ENCODE measurements around the gene GABBR2. TPM values are rescaled to one million over a fixed set of nuclear protein-coding genes. Genes with fewer than 3 reads are reported as not detected.

GABBR2 gene
- total and polyA plus RNA-seq, 2 of the 8 experiments (the other 6 are each of a cell fraction or from before 2014, with no cell fraction given): 0.50 to 1.2 TPM

DNA sequence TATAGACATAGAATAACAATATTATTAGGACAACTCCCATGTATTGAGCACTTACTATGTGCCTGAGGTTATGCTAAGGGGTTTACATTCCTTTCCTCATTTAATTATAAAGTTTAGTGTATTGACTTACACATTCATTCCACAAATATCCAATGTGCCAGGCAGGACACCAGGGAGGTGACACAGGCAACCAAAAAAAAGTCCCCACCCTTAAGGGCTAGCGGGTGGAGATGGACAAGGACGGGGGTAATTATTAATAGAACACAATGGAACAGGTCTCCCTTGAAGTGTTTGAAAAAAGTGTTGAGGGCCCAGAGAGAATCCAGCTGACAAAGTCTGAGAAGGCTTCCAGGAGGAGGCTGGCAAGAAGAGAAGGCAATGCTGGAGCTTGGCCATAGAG lies 459.0 kb downstream of the GABBR2 start:
- WGBS, 2 experiments (ENCODE audit: extremely low coverage in 1 of 2, insufficient coverage in 1 of 2, insufficient read length in 1 of 2, insufficient replicate concordance in 2 of 2, low coverage in 1 of 2, low lambda C conversion rate in 2 of 2, missing lambda C conversion rate in 1 of 2): 90% methylated on average over 2 of the region's 2 CpGs; no CpG with 5 or more reads in 1 of the 2 experiments
- no peak overlapping the region for H4K5ac ChIP-seq (ENCODE audit: insufficient read length, low read depth, low read length)
- no peaks in the 10 kb centered on the region; a peak in 1 of 8 replicates for H3K36me3 ChIP-seq (ENCODE audit: control insufficient read depth in 2 of 4, insufficient read depth in 4 of 4, low read length in 3 of 4)
- H3K4me3 ChIP-seq (ENCODE audit: extremely low read depth in 1 of 4, insufficient read depth in 2 of 4, low read depth in 3 of 4, low read length in 4 of 4): no peak overlapping the region
- H2AK5ac ChIP-seq (ENCODE audit: low read depth, low read length): no peak overlapping the region
- H3K56ac ChIP-seq (replicated peaks; ENCODE audit: insufficient read length, low read depth, low read length): no peak overlapping the region
- POLR2A ChIA-PET (ENCODE audit: partially characterized antibody): no interaction called here
- H3K79me1 ChIP-seq (ENCODE audit: low read depth, low read length): peaks cover 4% of the 10 kb centered on the region; the same call in 1 of the 2 replicates
- H3K4ac ChIP-seq (replicated peaks; ENCODE audit: insufficient read length, low read depth, low read length): no peak overlapping the region
- H2BK12ac ChIP-seq (ENCODE audit: low read depth, low read length): no peak overlapping the region
- H3K79me2 ChIP-seq (ENCODE audit: control insufficient read depth in 1 of 2, insufficient read depth in 2 of 2, low read length in 2 of 2): peaks cover 0 to 7% of the 10 kb centered on the region in 2 experiments; a peak in 2 of 4 replicates
- H2BK20ac ChIP-seq (ENCODE audit: low read length): no peak overlapping the region
- no peak overlapping the region for H2BK15ac ChIP-seq (ENCODE audit: low read length)
- no peak overlapping the region for H3K14ac ChIP-seq (ENCODE audit: insufficient read length)
- H3K27ac ChIP-seq (ENCODE audit: low read depth, low read length): no peak overlapping the region
- no peak overlapping the region for H3K18ac ChIP-seq (ENCODE audit: extremely low read depth, low read length)
- H3K4me1 ChIP-seq (replicated peaks in 1 of 4; ENCODE audit: control insufficient read depth in 3 of 4, insufficient read depth in 4 of 4, low read length in 3 of 4): peaks cover 0 to 4% (median 0%) of the 10 kb centered on the region in 4 experiments; a peak in 1 of 7 replicates
- H2BK120ac ChIP-seq (replicated peaks; ENCODE audit: low read depth, low read length): no peak overlapping the region
- no peak overlapping the region for H4K91ac ChIP-seq (replicated peaks; ENCODE audit: insufficient read length, low read length)
- no peak overlapping the region for H2BK5ac ChIP-seq (ENCODE audit: low read depth, low read length)
- H4K20me1 ChIP-seq (replicated peaks in 1 of 2; ENCODE audit: control insufficient read depth in 1 of 2, insufficient read depth in 2 of 2, low read length in 2 of 2): peaks cover 0 to 5% of the 10 kb centered on the region in 2 experiments
- peaks cover 4% of the 10 kb centered on the region; the same call in 1 of the 2 replicates for H3K23me2 ChIP-seq (ENCODE audit: low read depth, low read length)
- H2AFZ ChIP-seq (ENCODE audit: low read length): no peak overlapping the region
- no peak for DNase-seq (ENCODE audit: low read depth in 1 of 2, low spot score in 2 of 2)
- H3K27me3 ChIP-seq (replicated peaks in 1 of 4; ENCODE audit: control insufficient read depth in 3 of 4, extremely low read depth in 1 of 4, insufficient read depth in 3 of 4, low read length in 3 of 4): no peaks in the 10 kb centered on the region
- FAIRE-seq: no peak
- CTCF ChIA-PET (ENCODE audit: partially characterized antibody): interaction anchor here (1.1 kb wide), 1 partner anchor 8 kb away, joined by 4 read pairs; no protein-coding TSS in a partner anchor
- no peak overlapping the region for H4K8ac ChIP-seq (ENCODE audit: extremely low read depth, insufficient read depth, low read length)
- no peaks in the 10 kb centered on the region for H3K9me3 ChIP-seq (ENCODE audit: insufficient read depth in 2 of 2, low read depth in 1 of 2, low read length in 1 of 2)
- no peak overlapping the region for H3K9ac ChIP-seq (replicated peaks in 1 of 4; ENCODE audit: extremely low read depth in 1 of 4, low read depth in 3 of 4, low read length in 3 of 4)
- no peak overlapping the region for H3K23ac ChIP-seq (ENCODE audit: insufficient read length)
- no peak overlapping the region for H3K4me2 ChIP-seq (ENCODE audit: insufficient read depth in 1 of 2, low read depth in 2 of 2, low read length in 2 of 2)
- TF ChIP-seq ATF3 (IDR thresholded peaks at IDR 0.05; ENCODE audit: insufficient read depth, low read depth, low read length) (no peak), JUND (IDR thresholded peaks at IDR 0.05; ENCODE audit: low read length) (no peak), RFX5 (IDR thresholded peaks at IDR 0.05; ENCODE audit: borderline replicate concordance, low read depth, low read length) (no peak), KDM1A (IDR thresholded peaks at IDR 0.05; ENCODE audit: borderline replicate concordance, low read length) (no peak), POU5F1 (IDR thresholded peaks at IDR 0.05; ENCODE audit: low read depth, low read length) (no peak), SRF (IDR thresholded peaks at IDR 0.05; ENCODE audit: low read depth, low read length) (no peak), SIX5 (IDR thresholded peaks at IDR 0.05; ENCODE audit: low read depth, low read length) (no peak), PHF8 (conservative IDR thresholded peaks at IDR 0.05; ENCODE audit: low read depth, low read length) (no peak), BRCA1 (IDR thresholded peaks at IDR 0.05; ENCODE audit: low read depth, low read length) (no peak), CHD2 (IDR thresholded peaks at IDR 0.05; ENCODE audit: low read length) (no peak)

Data from H1 (cell line).